Heart right ventricle (tissue), 16 donors: ENCODE results near the gene RALY. TPM values are rescaled to one million over a fixed set of nuclear protein-coding genes. Genes with fewer than 3 reads are reported as not detected.
A peak's percentile ranks its signal among the peaks of the same experiment; 100 is the strongest.

Experiments used
- ATAC-seq, 8 donors: fragments of 200-7000 bp; cut with Tn5 transposase; one replicate each; pipeline ENCODE4 v1.9.1; 2020; ENCODE audit warnings: mild to moderate bottlenecking in 8 of 8, moderate library complexity in 8 of 8, moderate number of reproducible peaks in 1 of 8
- DNase-seq, 2 donors: peaks; one replicate each; pipeline ENCODE4 v3.0.0-alpha.2; 2020
- H3K27ac ChIP-seq, 10 donors: fragments of 200-600 bp; sonication (generic) in 2 of 10; one replicate each; pipeline versions ENCODE4 v1.5.0 to v1.8.0; 2020 to 2022; ENCODE audit warnings: mild to moderate bottlenecking in 3 of 10
- H3K27me3 ChIP-seq, 7 donors: fragments of 200-600 bp; one replicate each; pipeline ENCODE4 v1.8.0; 2021 to 2022; ENCODE audit warnings: mild to moderate bottlenecking in 2 of 7
- H3K36me3 ChIP-seq, 9 donors: fragments of 200-600 bp; sonication (generic) in 1 of 9; one replicate each; pipeline versions ENCODE4 v1.5.0 to v1.8.0; 2020 to 2022; ENCODE audit warnings: mild to moderate bottlenecking in 2 of 9
- H3K4me1 ChIP-seq, 9 donors: fragments of 200-600 bp; sonication (generic) in 1 of 9; one replicate each; pipeline versions ENCODE4 v1.5.0 to v1.8.0; 2020 to 2022; ENCODE audit warnings: mild to moderate bottlenecking in 4 of 9
- H3K4me3 ChIP-seq, 10 donors: fragments of 200-600 bp; sonication (generic) in 2 of 10; one replicate each; pipeline versions ENCODE4 v1.5.0 to v1.8.0; 2020 to 2022; ENCODE audit warnings: mild to moderate bottlenecking in 7 of 10, moderate library complexity in 2 of 10
- H3K9me3 ChIP-seq, 11 donors: fragments of 200-600 bp in 10 of 11; sonication (generic) in 2 of 11; one replicate each; pipeline versions ENCODE4 v1.5.0 to v1.8.0; 2013 to 2022; ENCODE audit warnings: mild to moderate bottlenecking in 2 of 11, control low read depth in 1 of 11, moderate library complexity in 1 of 11
- WGBS, 2 donors: extraction: QIAGEN DNeasy Blood & Tissue Kit; methylation state at CpG; one replicate each; pipeline ENCODE4 v1.1.7; 2013; ENCODE audit warnings: inconsistent platforms in 1 of 2; 5-methylcytosine and 5-hydroxymethylcytosine counted together
- intact Hi-C, 10 donors: fragments of 100-400 bp; cut with DNase I; formaldehyde crosslinking; loops; one replicate each; pipeline versions ENCODE4 v1.11.1 to v1.14.2; 2022
- polyA plus RNA-seq, 2 donors: library from polyadenylated mRNA; stranded (reverse); fragments of 200-250 nt; gene quantifications; one replicate each; pipeline ENCODE4 v1.2.3, GENCODE V29; 2013
- total RNA-seq, 10 donors: library from RNA; stranded (reverse); fragmentation: NEBNext Ultra II Directional in 3 of 10; extraction: Animal tissue kit (Norgen Biotek cat#: 25700) in 3 of 10; gene quantifications; one replicate each; pipeline versions ENCODE4 v1.2.1 to v1.2.4, GENCODE V29; 2021 to 2023
- TF ChIP-seq, protein P1 (sequence below), 9 donors: fragments of 200-600 bp; sonication (generic) in 2 of 9; IDR thresholded peaks; one replicate each; pipeline versions ENCODE4 v1.5.0 to v1.8.0; 2021 to 2022; ENCODE audit warnings: antibody characterized with exemption in 9 of 9, mild to moderate bottlenecking in 5 of 9, moderate library complexity in 1 of 9
- donor health status: Arrhythmogenic right ventricular cardiomyopathy.
- donor health status: ischemic (EF 13 %, LVEDD 7.1; RV severe dilation, severe dysfunction).
- donor health status: healthy with polysubstance abuse.
- donor health status: DM: no; HTN: yes; CAD: no.
- donor health status: DM: no; HTN: no; CAD: no.
- donor health status: ischemic (EF 25% LVEDD 6.9; RV normal size, moderate dysfunction).
- donor health status: ischemic (EF 25% LVEDD 5.7; RV mildly dilated, moderate dysfunction).
- donor health status: healthy.
- donor health status: DM: yes; HTN: yes; CAD: no.
- donor health status: Ischemic cardiomyopathy.
- donor health status: ischemic (EF 35%, LVEDD 5.7; RV mildly dilated, moderate dysfunction).
- donor health status: nonischemic (EF 11% LVEDD 7.7; RV severe dilation, severe dysfunction).
- donor health status: DM: yes; HTN: yes; CAD: no.
- donor health status: PGD.
- donor health status: ischemic (EF 29% LVEDD 5.4; RV normal size, mild dysfunction).
- donor health status: nonischemic (EF 23%, LVEDD 6.1; RV moderate dilation, normal function).

Gene RALY
- total and polyA plus RNA-seq, 12 donors = 84.3 to 234 (median 104) TPM

DNA sequence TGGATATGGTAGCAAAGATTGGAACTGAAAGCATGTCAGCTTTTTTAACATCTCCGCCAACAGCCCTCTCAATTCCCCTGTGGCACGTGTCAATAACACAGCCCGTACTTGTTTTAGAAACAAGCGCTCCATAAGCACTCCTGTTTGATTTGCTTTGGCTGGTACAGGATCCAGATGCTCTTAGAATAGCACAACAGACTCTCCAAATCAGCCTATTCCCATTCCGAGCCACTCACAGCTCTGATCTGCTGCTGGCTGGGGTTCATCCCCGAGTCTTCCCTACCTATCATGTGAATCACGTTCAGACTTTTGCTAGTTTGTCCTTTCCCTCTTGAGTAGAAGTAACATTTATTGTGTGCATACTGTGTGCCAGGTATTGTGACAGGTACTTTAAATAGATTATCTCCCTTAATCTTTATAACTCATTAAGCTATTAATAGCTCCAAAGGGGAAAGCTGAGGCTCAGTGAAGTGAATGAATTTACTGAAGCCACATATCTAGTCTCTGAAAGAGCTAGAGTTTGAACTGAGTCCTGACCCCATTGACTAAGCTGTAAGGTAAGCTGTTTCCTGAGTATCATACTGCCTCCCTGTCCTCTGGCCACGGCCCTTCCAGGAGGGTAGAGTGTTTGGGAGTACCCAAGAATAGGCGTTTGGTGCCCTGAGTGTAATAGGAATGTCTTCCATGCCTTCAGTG, 46.7 kb downstream of the RALY start:
- DNase-seq (peak in 1 of 2 donors; percentile 52), ATAC-seq (peak; percentile 32 to 83 (median 68))
- TF ChIP-seq, protein P1, sequence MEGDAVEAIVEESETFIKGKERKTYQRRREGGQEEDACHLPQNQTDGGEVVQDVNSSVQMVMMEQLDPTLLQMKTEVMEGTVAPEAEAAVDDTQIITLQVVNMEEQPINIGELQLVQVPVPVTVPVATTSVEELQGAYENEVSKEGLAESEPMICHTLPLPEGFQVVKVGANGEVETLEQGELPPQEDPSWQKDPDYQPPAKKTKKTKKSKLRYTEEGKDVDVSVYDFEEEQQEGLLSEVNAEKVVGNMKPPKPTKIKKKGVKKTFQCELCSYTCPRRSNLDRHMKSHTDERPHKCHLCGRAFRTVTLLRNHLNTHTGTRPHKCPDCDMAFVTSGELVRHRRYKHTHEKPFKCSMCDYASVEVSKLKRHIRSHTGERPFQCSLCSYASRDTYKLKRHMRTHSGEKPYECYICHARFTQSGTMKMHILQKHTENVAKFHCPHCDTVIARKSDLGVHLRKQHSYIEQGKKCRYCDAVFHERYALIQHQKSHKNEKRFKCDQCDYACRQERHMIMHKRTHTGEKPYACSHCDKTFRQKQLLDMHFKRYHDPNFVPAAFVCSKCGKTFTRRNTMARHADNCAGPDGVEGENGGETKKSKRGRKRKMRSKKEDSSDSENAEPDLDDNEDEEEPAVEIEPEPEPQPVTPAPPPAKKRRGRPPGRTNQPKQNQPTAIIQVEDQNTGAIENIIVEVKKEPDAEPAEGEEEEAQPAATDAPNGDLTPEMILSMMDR (IDR thresholded peaks at IDR 0.05) = no peak
- H3K4me1 ChIP-seq = peaks cover 34 to 100% (median 95%) of the 10 kb centered on the region in 9 donors
- intact Hi-C loops = loop anchor here in 2 of 10 donors (2.0 to 5.0 kb wide), 2 partner anchors 46 to 48 kb away; partner anchors contain the start of gene RALY (in 1 of the 2)
- 38 to 46% methylated on average over 9 of the region's 9 CpGs for WGBS, 2 donors
- H3K4me3 ChIP-seq = no peak overlapping the region
- no peaks in the 10 kb centered on the region for H3K9me3 ChIP-seq
- peaks cover 0 to 6% (median 0%) of the 10 kb centered on the region in 9 donors for H3K36me3 ChIP-seq
- H3K27me3 ChIP-seq = no peaks in the 10 kb centered on the region
- H3K27ac ChIP-seq = peak overlapping the region in 7 of 10 donors; percentile 30 to 80 (median 64)

- Histone ChIP-seq H3K4me3 (no peak overlapping the region), H3K4me1 (peaks cover 41 to 100% (median 96%) of the 10 kb centered on the region in 9 donors), H3K36me3 (peaks cover 0 to 6% (median 0%) of the 10 kb centered on the region in 9 donors), H3K27ac (peak overlapping the region in 5 of 10 donors; percentile 49 to 80 (median 64)), H3K27me3 (no peaks in the 10 kb centered on the region), H3K9me3 (no peaks in the 10 kb centered on the region)
- DNase-seq (no peak), ATAC-seq (no peak)
- 81 to 82% methylated on average over 4 of the region's 4 CpGs for WGBS, 2 donors
- TF ChIP-seq, protein P1 (IDR thresholded peaks at IDR 0.05) = no peak
- intact Hi-C loops = loop anchor here in 2 of 10 donors (2.0 to 5.0 kb wide), 2 partner anchors 46 to 49 kb away; partner anchors contain the start of gene RALY (in 1 of the 2)
Observed at GRCh38 chr20:34041226-34041625, 47.5 kb downstream of the RALY start.

GRCh38 chr20:34042262-34042661, 48.6 kb downstream of the RALY start:
- H3K27ac ChIP-seq = peak overlapping the region in 7 of 10 donors; percentile 23 to 80 (median 51)
- ATAC-seq = peak; percentile 23 to 84 (median 71)
- intact Hi-C loops = loop anchor here in 1 of 10 donors (5.0 kb wide), 1 partner anchor 50 kb away; the partner anchor contains the start of gene RALY
- TF ChIP-seq, protein P1 (IDR thresholded peaks at IDR 0.05) = no peak
- peaks cover 0 to 9% (median 0%) of the 10 kb centered on the region in 9 donors for H3K36me3 ChIP-seq
- peaks cover 32 to 92% (median 89%) of the 10 kb centered on the region in 9 donors for H3K4me1 ChIP-seq
- no peak overlapping the region for H3K4me3 ChIP-seq
- H3K27me3 ChIP-seq = no peaks in the 10 kb centered on the region
- 45 to 53% methylated on average over 4 of the region's 4 CpGs for WGBS, 2 donors
- H3K9me3 ChIP-seq = no peaks in the 10 kb centered on the region
- peak in 1 of 2 donors; percentile 41 for DNase-seq

DNA sequence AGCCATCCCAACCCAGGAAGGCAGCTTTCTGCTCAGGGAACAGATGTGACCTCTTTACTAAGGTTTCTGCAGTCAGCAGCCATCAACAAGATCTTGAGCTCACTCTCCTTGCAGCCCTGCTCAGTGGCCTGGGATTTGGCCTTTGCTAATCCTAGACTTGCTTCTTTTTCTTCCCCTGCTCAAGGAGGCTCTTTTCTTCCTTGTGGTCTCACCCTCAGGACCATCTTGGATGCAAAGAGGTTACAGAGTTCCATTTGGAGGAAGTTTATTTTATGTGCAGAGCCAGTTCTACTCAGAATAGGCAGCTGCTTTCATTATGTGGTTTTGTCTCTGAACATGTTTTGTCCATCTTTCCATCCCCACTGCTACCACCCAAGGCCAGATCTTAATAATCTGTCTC, 49.3 kb downstream of the RALY start:
- no peak overlapping the region for H3K4me3 ChIP-seq
- DNase-seq (no peak), ATAC-seq (peak in 1 of 8 donors; percentile 28)
- H3K9me3 ChIP-seq = no peaks in the 10 kb centered on the region
- H3K27ac ChIP-seq = peak overlapping the region in 2 of 10 donors; percentile 1 to 23
- H3K27me3 ChIP-seq = no peaks in the 10 kb centered on the region
- peaks cover 28 to 89% (median 83%) of the 10 kb centered on the region in 9 donors for H3K4me1 ChIP-seq
- H3K36me3 ChIP-seq = peaks cover 0 to 15% (median 0%) of the 10 kb centered on the region in 9 donors
- intact Hi-C loops = loop anchor here in 1 of 10 donors (5.0 kb wide), 1 partner anchor 51 kb away; the partner anchor contains the start of gene RALY
- TF ChIP-seq, protein P1 (IDR thresholded peaks at IDR 0.05) = no peak
